Psoas muscle (tissue), 8 donors: ENCODE data around the gene PRPF40B. TPM values are rescaled to one million over a fixed set of nuclear protein-coding genes. Genes with fewer than 3 reads are reported as not detected.

Source experiments
- ATAC-seq, 4 donors: fragments of 200-7000 bp; cut with Tn5 transposase; one replicate each; pipeline ENCODE4 v1.9.1; 2020; ENCODE audit warnings: moderate library complexity in 3 of 4, mild to moderate bottlenecking in 2 of 4
- DNase-seq, 2 donors: peaks; one replicate each; pipeline ENCODE4 v3.0.0-alpha.2; 2020
- H3K27ac ChIP-seq: fragments of 200-600 bp; one replicate; pipeline ENCODE4 v1.8.0; 2022
- H3K27me3 ChIP-seq, 3 donors: fragments of 200-600 bp in 1 of 3; one replicate each; pipeline versions ENCODE4 v1.6.1 to v1.8.0; 2013 to 2022; ENCODE audit warnings: low read length in 2 of 3, mild to moderate bottlenecking in 2 of 3, moderate library complexity in 1 of 3; ENCODE audit not compliant: insufficient read depth in 3 of 3
- H3K36me3 ChIP-seq, 2 donors: fragments of 200-600 bp in 1 of 2; one replicate each; pipeline versions ENCODE4 v1.6.1 to v1.8.0; 2013 to 2022; ENCODE audit warnings: low read depth in 1 of 2, mild to moderate bottlenecking in 1 of 2, moderate library complexity in 1 of 2; ENCODE audit not compliant: insufficient read depth in 1 of 2
- H3K4me1 ChIP-seq: fragments of 200-600 bp; one replicate; pipeline ENCODE4 v1.8.0; 2022
- H3K4me3 ChIP-seq: fragments of 200-600 bp; one replicate; pipeline ENCODE4 v1.8.0; 2022; ENCODE audit warnings: mild to moderate bottlenecking
- H3K9me3 ChIP-seq: fragments of 200-600 bp; one replicate; pipeline ENCODE4 v1.8.0; 2022
- WGBS, 3 donors: extraction: QIAGEN DNeasy Blood & Tissue Kit; methylation state at CpG; one replicate each; pipeline versions ENCODE4 v1.1.6 to v1.1.7; 2013; 5-methylcytosine and 5-hydroxymethylcytosine counted together
- intact Hi-C, 2 donors: fragments of 100-400 bp; cut with DNase I; formaldehyde crosslinking; loops; one replicate each; pipeline versions ENCODE4 v1.11.0 to v1.14.2; 2022
- polyA plus RNA-seq, 3 donors: library from polyadenylated mRNA; stranded (reverse); fragments of 200-250 nt; gene quantifications; one replicate each; pipeline ENCODE4 v1.2.3, GENCODE V29; 2013
- total RNA-seq, 4 donors: library from RNA; stranded (reverse); fragmentation: NEBNext Ultra II Directional in 2 of 4; extraction: Animal tissue kit (Norgen Biotek cat#: 25700) in 2 of 4; gene quantifications; one replicate each; pipeline versions ENCODE4 v1.2.1 to v1.2.4, GENCODE V29; 2021 to 2023
- TF ChIP-seq, protein P1 (sequence below): fragments of 200-600 bp; IDR thresholded peaks from one replicate; pipeline ENCODE4 v1.8.0; 2022; ENCODE audit warnings: antibody characterized with exemption
- donor health status: healthy with polysubstance abuse.
- donor health status: DM: no; HTN: no; CAD: no; lungs with moderate emphysema.
- donor health status: Bipolar disorder and iron deficiency.
- donor health status: healthy.
- donor health status: DM: yes; HTN: yes; CAD: no.
- donor health status: DM: no; HTN: no; CAD: no.
- donor health status: DM: no; HTN: no; CAD: no.
- donor health status: DM: yes; HTN: yes; CAD: no.

The PRPF40B gene
- total and polyA plus RNA-seq, 7 donors: 10.1 to 26.1 (median 24.5) TPM

DNA sequence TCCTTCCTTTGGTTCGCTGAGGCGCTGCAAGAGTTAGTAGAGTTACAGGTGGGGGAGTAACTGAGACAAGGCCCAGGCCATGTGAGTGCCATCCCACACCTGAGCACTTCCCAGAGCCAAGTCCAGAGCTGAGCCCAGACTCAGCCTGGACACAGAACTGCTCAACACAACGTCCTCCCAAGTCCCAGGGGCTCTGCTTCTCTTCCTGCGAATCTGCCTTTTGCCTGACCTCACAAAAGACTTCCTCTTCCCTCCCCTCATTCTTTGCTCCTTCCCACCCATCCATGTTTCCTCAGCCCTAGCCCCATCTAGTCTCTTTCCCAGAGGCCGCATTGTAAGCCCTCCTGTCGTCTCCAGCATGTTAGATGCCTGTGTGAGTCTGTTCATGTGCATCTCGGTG lies 38.8 kb upstream of the PRPF40B start:
- H3K27ac ChIP-seq: no peak overlapping the region
- TF ChIP-seq, protein P1, sequence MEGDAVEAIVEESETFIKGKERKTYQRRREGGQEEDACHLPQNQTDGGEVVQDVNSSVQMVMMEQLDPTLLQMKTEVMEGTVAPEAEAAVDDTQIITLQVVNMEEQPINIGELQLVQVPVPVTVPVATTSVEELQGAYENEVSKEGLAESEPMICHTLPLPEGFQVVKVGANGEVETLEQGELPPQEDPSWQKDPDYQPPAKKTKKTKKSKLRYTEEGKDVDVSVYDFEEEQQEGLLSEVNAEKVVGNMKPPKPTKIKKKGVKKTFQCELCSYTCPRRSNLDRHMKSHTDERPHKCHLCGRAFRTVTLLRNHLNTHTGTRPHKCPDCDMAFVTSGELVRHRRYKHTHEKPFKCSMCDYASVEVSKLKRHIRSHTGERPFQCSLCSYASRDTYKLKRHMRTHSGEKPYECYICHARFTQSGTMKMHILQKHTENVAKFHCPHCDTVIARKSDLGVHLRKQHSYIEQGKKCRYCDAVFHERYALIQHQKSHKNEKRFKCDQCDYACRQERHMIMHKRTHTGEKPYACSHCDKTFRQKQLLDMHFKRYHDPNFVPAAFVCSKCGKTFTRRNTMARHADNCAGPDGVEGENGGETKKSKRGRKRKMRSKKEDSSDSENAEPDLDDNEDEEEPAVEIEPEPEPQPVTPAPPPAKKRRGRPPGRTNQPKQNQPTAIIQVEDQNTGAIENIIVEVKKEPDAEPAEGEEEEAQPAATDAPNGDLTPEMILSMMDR: no peak
- no peaks in the 10 kb centered on the region for H3K27me3 ChIP-seq
- peaks cover 18% of the 10 kb centered on the region for H3K4me1 ChIP-seq
- ATAC-seq: no peak
- H3K36me3 ChIP-seq: peaks cover 0 to 6% of the 10 kb centered on the region in 2 donors
- no peak overlapping the region for H3K4me3 ChIP-seq
- H3K9me3 ChIP-seq: no peaks in the 10 kb centered on the region
- DNase-seq: no peak
- WGBS, 3 donors: 72% methylated on average over 7 of the region's 7 CpGs
- intact Hi-C loops: loop anchor here (5.0 kb wide), 3 partner anchors 37 to 227 kb away; partner anchors contain the start of gene KCNH3 (in 1 of the 2)

DNA sequence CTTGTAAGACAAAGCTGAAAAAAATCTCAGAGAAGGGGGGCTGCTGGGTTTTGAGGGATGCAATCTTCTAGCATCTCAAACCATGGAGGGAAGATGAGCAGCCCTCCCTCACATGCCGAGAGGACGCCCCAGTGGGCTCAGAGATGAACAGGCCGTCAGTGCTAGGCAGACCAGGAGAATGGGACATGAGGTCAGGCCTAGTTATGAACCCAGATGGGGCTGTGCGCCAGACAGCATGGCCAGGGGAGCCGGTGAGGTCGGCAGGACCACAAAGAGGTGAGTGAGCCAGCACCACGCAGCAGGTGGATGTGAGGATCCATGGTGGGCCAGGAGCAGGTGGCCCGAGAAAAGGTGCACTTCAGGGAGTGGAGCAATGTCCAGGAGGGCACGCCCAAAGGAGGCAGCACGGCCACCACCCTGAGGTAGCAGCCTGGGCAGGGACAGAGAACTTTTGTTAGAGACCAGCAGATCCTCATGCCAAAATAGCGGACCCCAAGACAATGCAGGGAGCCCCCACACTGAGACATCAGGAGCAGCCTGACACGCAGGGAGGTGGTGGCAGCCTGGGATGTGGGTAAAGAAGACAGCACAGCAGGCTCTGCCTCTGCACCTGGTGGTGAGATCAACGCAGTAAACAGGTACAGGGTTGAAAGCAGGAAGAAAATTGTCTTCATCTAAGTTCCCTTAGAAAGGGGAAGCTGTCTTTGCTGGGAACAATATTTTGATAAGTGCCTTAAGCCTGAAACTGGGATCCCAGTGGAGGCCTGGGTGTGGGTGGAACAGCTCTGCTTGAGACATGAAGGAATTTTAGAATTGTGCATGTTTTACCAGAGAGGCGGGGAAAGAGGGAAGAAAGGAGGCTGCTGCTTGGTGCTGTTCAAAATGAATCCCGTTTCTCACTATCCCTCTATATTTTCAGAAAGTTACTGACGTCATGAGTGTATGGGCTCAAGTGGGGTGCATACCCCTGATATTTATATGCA lies 37.6 kb upstream of the PRPF40B start:
- no peaks in the 10 kb centered on the region for H3K27me3 ChIP-seq
- no peak overlapping the region for H3K27ac ChIP-seq
- ATAC-seq: no peak
- intact Hi-C loops: no loop called here
- H3K36me3 ChIP-seq: peaks cover 0 to 6% of the 10 kb centered on the region in 2 donors
- WGBS, 3 donors: 70 to 84% (median 82%) methylated on average over 16 of the region's 16 CpGs
- no peak overlapping the region for H3K4me3 ChIP-seq
- TF ChIP-seq, protein P1: no peak
- H3K4me1 ChIP-seq: peaks cover 16% of the 10 kb centered on the region
- no peak for DNase-seq
- H3K9me3 ChIP-seq: no peaks in the 10 kb centered on the region

DNA sequence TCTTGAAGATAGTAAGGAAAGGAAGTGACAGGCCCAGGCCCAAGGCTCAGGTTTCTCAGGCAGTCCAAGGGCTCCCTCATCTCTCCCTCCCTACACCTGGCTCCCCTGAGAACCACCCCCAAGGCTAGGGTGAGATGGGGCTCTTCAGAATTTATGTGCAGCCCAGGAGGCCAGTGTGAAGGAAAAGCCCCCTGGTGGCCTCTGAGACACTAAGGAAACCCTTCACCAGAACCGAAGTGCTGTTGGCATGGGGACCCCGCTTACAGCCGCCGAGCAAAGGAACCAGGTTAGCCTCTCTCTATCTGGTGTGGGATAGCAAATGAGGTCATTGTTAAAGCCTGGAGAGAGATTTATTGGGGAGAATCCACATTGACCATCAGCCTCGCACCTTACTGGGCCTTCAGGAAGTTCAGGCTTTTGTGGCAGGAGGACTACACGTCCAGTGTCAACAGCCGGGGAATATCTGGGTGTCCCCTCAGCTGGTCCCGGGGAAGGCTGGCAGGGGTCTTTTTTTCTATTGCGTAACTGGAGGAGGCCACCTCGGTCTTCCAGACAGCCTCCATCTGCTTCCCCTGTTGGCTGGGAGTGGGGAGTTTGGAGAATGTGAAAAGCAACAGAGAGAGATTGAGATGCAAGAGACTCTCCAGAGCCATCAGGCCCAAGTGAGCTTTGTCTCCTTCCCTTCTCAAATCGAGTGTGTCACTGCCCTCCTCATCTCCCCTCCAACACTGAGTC lies 36.0 kb upstream of the PRPF40B start:
- H3K36me3 ChIP-seq: peaks cover 0 to 6% of the 10 kb centered on the region in 2 donors
- intact Hi-C loops: no loop called here
- DNase-seq (no peak), ATAC-seq (no peak)
- no peak overlapping the region for H3K4me3 ChIP-seq
- H3K9me3 ChIP-seq: no peaks in the 10 kb centered on the region
- WGBS, 3 donors: 82 to 85% (median 84%) methylated on average over 11 of the region's 11 CpGs
- no peak overlapping the region for H3K27ac ChIP-seq
- peaks cover 11% of the 10 kb centered on the region for H3K4me1 ChIP-seq
- TF ChIP-seq, protein P1: no peak
- H3K27me3 ChIP-seq: no peaks in the 10 kb centered on the region

DNA sequence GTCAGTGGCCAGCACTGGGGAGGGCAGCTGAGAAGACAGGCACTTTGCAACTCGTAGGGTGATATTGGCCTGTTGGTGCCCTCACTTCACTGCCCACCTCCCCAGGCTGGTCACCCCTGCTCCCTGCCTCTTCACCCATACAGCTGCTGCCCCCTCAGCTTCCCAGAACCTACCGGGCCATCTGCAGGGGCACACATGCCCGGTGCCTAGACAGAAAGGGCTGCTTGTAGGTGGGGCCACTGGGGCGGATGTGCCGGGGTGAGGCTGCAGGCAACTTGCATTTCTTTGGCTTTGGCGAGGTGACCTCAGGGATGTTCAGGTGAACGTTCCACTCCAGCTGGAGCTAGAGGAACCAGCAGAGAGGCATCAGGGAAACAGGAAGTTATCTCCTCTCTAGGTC lies 35.1 kb upstream of the PRPF40B start:
- no peaks in the 10 kb centered on the region for H3K9me3 ChIP-seq
- H3K27ac ChIP-seq: no peak overlapping the region
- H3K36me3 ChIP-seq: peaks cover 0 to 6% of the 10 kb centered on the region in 2 donors
- no peaks in the 10 kb centered on the region for H3K27me3 ChIP-seq
- ATAC-seq: peak in 1 of 4 donors; percentile 31
- DNase-seq: no peak
- H3K4me1 ChIP-seq: peaks cover 7% of the 10 kb centered on the region
- intact Hi-C loops: no loop called here
- TF ChIP-seq, protein P1: no peak
- WGBS, 3 donors: 79 to 87% (median 87%) methylated on average over 7 of the region's 7 CpGs
- no peak overlapping the region for H3K4me3 ChIP-seq
